HuH-7 (cell line): ENCODE results near the gene WASL.

Source experiments
- DNase-seq: peaks from one replicate; pipeline ENCODE4 v3.0.0; 2011; ENCODE audit warnings: low spot score

Gene WASL

DNA sequence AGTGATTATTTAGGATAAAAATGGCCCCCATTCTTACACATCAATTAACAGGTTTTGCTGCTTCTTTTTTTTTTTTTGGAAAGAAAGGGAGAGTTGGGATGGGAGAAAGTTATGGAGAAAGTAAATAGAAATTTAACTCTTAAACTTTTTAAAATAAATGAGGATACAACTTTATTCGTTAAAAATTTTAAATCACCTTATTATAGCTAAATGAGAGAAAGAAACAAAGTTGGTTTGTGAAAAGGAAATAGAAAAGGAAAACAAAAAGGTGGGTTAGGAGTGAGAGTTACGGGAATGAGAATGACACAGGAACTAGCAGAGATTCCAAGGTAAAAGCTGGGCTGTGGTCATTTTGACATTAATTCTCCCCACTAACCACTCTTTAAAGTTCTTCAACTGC is 58.3 kb downstream of the WASL start:
- no peak for DNase-seq

DNA sequence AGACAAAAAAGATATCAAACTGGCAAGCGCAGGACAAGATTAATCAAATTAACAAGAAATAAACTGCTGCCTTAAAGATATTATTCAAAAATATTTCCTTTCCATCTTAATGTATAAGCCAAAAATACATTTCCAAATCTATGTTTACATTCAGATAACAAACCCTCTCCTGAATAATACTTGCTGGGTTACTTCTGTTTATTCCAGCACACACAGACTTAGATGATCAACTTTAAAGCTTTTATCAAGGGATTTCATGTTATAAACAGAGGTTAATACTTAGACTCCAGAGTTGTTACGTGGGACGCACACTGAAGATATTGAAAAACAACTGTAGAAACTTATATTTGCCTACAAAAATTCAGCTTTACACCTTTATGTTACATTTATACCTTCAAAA is 59.6 kb downstream of the WASL start:
- no peak for DNase-seq

DNA sequence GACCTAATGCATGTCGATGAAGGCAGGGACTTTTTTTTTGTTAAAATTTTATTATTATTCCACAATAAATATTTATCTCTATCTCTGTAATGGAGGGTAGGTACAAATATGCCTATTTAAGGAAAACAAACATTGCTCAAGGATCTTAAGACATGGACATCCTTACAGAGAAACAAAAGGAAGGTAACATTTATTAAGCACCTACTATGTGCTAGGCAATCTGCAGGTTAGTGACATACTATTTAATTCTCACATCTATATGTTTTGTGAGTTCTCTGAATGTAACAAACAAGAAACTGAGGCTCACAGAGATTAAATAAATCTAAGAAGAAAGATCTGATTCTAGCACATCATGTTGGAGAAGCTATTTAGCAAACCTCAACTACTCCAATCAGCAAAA is 61.1 kb downstream of the WASL start:
- DNase-seq: no peak

DNA sequence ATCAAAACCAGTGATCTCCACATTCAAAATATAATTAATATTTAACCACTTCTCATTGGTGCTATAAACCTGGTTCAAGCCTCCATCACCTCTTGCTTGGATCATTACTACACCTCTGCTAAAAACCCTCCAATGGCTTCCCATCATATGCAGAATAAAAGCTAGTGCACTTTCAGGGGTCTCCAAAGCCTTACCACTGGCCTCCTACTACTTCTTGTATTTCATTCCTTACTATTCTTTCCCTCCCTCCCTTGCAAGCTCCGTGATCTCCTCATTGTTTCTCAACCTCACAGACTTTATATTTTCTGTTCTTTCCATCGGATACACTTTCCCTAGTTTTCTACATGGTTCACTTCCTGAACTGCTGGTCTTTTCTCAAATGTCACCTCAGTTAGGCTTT is 61.6 kb downstream of the WASL start:
- no peak for DNase-seq

GRCh38 chr7:123682690-123683089 is 66.1 kb downstream of the WASL start:
- DNase-seq: peak; percentile 33

- no peak for DNase-seq
Measured at GRCh38 chr7:123681561-123681960, 67.2 kb downstream of the WASL start.

DNA sequence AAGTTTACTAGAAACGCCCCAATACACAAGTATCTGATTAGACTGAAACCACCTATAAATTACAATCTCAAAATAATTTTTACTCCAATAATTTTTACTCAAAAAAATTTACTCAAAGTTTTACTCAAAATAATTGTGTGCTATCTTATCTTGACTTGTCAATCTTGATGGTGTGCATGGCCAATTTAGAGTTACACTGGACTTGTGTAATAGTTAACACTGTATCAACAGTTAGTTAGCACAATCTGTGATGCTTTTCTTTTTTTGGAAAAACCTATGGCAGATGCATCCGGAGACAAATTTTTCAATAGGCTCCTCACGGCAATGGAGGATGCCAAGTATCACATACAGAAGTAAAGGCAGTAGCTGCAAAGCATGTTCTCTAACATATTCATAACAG is 68.2 kb downstream of the WASL start:
- no peak for DNase-seq

DNA sequence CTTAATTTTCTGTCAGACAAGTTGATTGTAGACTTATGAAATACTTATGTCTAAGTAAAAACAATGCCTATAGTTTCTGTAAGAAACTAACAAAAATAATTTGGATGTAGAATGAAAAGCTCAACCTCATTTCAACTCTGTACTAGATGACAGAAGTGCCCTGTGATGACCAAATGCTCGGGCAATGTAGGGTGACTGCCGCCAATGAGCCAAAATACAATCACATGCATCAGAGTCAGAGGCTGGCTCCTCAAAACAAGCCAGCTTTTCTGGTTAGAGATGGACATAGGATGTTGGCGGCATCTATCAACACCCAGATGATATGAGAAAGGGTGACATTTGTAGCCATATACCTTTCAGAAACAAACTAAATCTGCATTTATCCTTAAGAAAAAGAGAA is 69.2 kb downstream of the WASL start:
- no peak for DNase-seq

DNA sequence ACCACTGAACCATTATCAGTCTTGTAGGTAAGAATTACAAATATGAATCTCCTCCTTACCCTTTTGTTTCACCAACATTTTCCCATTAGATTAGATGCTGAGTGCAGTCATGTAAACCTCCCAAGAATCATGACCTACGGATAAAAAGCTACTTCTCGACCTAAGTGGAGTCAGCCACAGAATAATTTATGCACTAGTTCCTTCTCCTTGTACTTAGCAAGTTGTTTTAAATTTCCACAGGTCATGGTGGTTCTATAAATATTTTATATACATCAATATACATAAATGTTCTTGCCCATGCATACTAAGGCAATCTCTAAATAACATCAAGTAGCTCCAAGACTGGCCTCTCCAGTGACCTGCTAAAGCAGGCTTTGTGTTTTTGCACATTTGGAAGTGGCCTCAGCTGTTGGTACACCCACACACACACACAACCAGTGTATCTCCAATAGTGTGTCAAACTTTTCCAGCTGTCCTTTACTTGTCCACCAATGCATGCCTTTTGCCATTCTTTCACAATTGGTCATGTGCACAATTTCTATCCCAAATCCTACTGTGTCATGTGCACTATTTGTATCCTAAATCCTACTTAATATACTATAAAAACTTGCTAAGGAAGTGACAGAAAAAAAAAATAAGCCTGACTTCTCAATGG is 71.6 kb downstream of the WASL start:
- no peak for DNase-seq

DNA sequence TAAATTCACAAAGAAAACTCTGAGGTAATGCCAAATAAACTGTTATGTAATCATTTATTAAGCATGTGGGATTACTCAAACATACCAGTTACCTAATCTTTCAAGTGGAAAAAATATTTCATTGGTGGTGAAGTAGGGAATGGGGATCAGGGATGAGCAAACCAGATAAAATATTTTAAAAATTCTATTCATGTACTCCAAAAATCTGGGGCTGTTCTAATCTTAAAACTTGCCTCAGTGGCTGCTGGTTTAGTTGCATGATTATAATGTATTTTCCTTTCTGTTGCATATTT is 73.7 kb downstream of the WASL start:
- DNase-seq: no peak

GRCh38 chr7:123674399-123675180 is 74.2 kb downstream of the WASL start:
- no peak for DNase-seq

DNA sequence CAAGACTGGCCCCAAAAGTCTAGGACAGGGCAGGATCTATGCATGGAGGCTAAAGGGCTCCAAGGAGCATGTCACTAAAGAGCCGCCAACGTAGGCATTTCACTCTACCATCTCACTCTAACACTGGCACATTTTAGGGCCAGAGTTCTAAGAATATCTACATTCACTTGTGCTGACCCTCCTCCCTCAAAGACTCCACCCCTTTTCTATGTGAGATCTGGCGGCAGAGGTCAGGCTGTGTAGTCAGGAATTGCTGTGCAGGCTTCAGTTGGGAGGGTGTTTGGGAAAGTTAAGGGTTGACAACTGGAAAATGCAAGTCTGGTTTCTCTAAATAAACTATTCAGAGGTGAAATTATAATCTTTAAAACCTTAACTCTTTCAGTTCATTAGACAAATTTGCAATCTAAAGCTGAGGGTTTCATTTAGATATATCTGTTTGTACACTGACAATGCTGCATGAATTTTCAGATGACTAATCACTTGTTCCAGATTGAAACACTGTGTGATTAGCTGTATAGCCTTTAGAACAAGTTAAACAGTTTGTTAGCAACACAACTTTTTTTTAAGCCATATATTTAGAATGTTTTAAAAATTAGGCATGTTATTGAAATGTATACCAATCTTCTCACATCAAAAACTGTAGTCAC is 74.9 kb downstream of the WASL start:
- no peak for DNase-seq

DNA sequence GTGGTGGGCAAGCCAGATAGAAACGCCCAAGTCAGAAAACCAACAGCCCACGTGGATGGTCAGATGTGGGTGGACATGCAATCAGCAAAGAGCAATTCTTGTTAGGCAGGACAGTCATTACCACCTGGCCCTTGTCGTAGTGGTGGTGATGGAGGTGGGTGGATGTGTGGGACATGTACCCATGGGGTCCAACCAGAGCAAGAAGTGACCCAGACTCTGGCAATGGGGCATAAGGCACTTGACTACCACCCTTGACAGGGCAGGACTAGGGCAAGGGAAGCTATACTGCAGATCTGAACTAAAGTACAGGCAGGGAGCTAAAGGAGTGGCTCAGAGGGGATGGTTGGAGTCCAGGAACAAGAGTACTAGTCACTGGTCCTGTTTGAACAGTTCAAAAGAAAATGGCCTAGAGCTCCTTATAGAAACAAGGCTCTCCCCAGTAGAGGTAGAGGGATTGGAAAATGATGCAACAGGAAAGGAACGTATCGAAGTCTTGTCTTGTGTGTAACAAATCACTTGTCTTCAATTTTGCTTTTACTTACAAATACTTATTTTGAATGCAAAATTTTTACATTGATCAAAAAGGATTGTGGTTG is 75.6 kb downstream of the WASL start:
- DNase-seq: no peak

DNA sequence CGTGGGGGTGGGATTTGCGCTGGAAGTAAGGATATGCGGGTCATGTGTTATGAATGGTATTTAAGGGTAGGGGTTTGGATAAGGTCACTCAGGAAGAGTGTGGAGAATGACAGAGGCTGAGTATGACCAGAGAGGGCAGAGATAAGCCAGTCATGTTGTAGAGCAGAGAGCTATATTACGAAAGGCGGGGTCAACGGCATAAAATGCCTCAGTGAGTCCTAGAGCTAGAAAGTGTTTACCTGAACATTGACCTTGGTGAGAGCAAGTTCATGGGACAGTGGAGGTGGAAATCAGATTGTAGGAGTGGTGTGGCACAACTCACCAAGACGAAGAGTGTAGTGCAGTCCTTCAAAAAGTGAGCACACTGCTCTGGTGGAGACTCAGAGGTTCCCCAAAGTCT is 79.3 kb downstream of the WASL start:
- DNase-seq: peak; percentile 10

DNA sequence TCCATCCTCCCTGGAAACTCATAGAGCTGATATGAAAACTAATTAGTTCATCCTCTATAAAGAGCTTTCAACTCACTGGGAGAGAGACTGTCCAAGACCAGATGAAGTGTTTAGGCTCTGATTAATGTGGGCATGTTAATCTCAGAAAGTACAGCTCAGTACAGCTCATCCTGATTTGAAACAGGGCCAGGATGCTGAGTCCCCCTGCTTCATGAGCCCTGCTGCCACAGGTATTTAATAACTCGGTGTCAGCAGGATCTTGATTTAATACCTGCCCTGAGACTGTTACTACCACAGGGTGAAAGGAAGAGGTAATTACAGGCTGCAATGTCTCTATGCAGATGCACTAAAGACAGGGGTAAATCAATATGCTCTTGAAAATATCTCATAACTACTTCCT is 82.3 kb downstream of the WASL start:
- no peak for DNase-seq

DNA sequence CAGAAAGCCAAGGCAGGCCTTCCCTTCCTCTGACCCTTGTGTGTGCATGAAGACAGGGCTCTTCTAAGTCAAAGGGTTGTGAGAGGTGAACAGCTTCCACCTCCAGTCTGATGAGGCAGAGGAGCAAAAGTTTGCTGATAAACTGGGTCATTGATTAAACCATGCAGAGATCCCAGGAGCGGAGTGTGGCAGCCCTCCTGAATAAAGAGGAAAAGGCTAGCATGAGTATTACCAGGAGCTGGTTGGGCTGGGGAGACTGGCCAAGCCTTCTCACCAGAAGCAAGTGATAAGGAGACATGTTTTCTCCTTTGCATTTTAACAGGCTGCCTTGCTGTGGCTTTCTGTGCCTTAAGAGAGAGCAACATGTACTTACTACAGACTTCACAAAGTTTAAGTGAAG is 82.9 kb downstream of the WASL start:
- no peak for DNase-seq

DNA sequence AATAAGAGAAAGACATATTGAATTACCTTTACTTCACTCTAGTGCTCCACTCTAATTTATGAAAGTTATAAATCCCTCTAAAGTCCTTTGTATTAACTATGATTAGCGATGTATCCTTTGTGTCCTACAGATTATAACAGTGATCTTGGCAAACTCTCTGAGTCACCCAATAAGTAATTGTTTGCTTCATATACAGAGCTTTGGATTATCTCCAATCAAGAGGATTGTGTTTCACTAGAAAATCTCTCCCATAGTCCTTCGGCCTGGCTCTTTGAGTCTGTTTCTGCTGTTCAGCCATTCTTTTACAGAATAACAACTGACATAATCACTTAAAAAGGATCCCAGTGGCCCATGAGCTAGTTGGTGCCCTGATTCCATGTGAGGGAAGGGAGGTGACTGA is 83.6 kb downstream of the WASL start:
- DNase-seq: no peak

DNA sequence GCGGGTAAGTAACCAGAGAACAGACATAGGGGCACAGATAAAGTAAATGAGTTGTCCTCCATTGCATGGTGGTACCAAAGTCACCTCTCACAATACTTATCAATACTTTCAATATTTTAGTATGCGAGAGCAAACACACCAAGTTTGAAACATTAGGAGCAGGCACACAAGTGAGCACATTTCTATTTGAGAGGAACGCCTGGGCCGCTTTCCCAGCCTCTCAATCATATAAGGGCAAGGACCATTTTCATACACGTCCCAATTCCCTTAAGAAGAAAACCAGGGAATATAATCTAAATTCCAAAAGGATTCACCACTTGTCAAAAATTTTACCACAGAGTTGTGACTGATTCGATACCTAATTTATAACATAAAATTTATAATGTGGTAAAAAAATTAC is 85.6 kb downstream of the WASL start:
- DNase-seq: no peak

GRCh38 chr7:123662755-123663154 is 86.0 kb downstream of the WASL start:
- DNase-seq: no peak

- DNase-seq: no peak
Measured at GRCh38 chr7:123662293-123662692, 86.5 kb downstream of the WASL start.

DNA sequence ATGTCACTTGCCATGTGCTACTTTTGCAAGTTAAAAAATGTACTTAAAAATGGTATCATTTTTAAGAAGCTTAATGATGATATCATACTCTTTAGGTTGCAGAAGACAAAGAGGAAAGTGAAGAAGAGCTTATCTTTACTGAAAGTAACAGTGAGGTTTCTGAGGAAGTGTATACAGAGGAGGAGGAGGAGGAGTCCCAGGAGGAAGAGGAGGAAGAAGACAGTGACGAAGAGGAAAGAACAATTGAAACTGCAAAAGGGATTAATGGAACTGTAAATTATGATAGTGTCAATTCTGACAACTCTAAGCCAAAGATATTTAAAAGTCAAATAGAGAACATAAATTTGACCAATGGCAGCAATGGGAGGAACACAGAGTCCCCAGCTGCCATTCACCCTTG is 87.0 kb downstream of the WASL start:
- no peak for DNase-seq

GRCh38 chr7:123660514-123661354 is 88.1 kb downstream of the WASL start:
- no peak for DNase-seq
